ENCODE data around the gene PLEKHG4B. TPM values are rescaled to one million over a fixed set of nuclear protein-coding genes. Genes with fewer than 3 reads are reported as not detected.

Gene PLEKHG4B
- total and polyA plus RNA-seq, 2 of the 8 experiments (the other 6 are each of a cell fraction or from before 2014, with no cell fraction given): 31.1 to 43.6 TPM

DNA sequence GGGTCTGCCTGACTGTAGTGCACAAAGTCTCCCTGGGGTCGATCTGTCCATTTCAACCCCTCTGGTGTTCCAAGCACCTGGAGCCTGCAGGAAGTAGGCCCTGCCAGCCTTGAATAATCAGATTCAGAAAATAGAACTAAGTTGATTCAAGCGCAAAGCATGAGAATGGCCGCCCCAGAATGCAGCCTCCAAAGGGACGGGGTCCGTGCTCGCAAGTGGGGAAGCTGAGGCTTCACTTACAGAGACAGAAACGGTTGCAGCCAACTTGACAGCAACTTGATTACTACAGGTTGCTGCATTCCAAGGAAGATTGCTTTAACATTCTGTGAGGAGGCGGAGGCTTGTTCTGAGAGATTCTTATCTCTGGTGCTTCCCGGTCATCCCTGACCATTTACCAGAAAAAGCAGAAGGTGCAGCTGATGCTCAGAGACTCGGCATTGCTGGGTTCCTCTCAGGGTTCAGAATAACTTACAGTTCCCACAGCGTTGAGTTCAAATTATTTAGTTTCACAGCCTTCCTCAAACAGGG, 84.4 kb downstream of the PLEKHG4B start:
- no peak overlapping the region for H3K4ac ChIP-seq (replicated peaks; ENCODE audit: insufficient read length, low read depth, low read length)

More for the DNA sequence above, 84.4 kb downstream of the PLEKHG4B start:
- POLR2A ChIA-PET (ENCODE audit: partially characterized antibody): interaction anchor here (0.6 to 0.8 kb wide), 2 partner anchors 11 to 23 kb away, joined by 3 read pairs; no protein-coding TSS in a partner anchor
- TF ChIP-seq HDAC6 (IDR thresholded peaks at IDR 0.05; ENCODE audit: low read depth, low read length) (no peak), GABPA (IDR thresholded peaks at IDR 0.05; ENCODE audit: borderline replicate concordance, insufficient read depth, low read length) (no peak)
- no peaks in the 10 kb centered on the region; a peak in 1 of 7 replicates for H3K27me3 ChIP-seq (replicated peaks in 1 of 4; ENCODE audit: control insufficient read depth in 3 of 4, extremely low read depth in 1 of 4, insufficient read depth in 3 of 4, low read length in 3 of 4)
- WGBS, 2 experiments (ENCODE audit: extremely low coverage in 1 of 2, insufficient coverage in 1 of 2, insufficient read length in 1 of 2, insufficient replicate concordance in 2 of 2, low coverage in 1 of 2, low lambda C conversion rate in 2 of 2, missing lambda C conversion rate in 1 of 2): 89% methylated on average over 11 of the region's 11 CpGs; no CpG with 5 or more reads in 1 of the 2 experiments
- no peak overlapping the region for H3K9ac ChIP-seq (replicated peaks in 1 of 4; ENCODE audit: extremely low read depth in 1 of 4, low read depth in 3 of 4, low read length in 3 of 4)
- no peak overlapping the region for H3K14ac ChIP-seq (ENCODE audit: insufficient read length)
- no peak overlapping the region for H2AFZ ChIP-seq (ENCODE audit: low read length)
- H3K4me2 ChIP-seq (ENCODE audit: insufficient read depth in 1 of 2, low read depth in 2 of 2, low read length in 2 of 2): no peak overlapping the region
- no peak overlapping the region for H2BK20ac ChIP-seq (ENCODE audit: low read length)
- H2BK120ac ChIP-seq (replicated peaks; ENCODE audit: low read depth, low read length): no peak overlapping the region
- H3K56ac ChIP-seq (replicated peaks; ENCODE audit: insufficient read length, low read depth, low read length): no peak overlapping the region
- H3K18ac ChIP-seq (ENCODE audit: extremely low read depth, low read length): no peak overlapping the region
- no peaks in the 10 kb centered on the region for H3K79me2 ChIP-seq (ENCODE audit: control insufficient read depth in 1 of 2, insufficient read depth in 2 of 2, low read length in 2 of 2)
- peaks cover under 1 to 28% (median 10%) of the 10 kb centered on the region in 4 experiments; a peak in 7 of 8 replicates for H3K36me3 ChIP-seq (ENCODE audit: control insufficient read depth in 2 of 4, insufficient read depth in 4 of 4, low read length in 3 of 4)
- FAIRE-seq (no peak), DNase-seq (ENCODE audit: low read depth in 1 of 2, low spot score in 2 of 2) (no peak)
- no peak overlapping the region for H2BK15ac ChIP-seq (ENCODE audit: low read length)
- H3K23ac ChIP-seq (ENCODE audit: insufficient read length): no peak overlapping the region
- H2BK12ac ChIP-seq (ENCODE audit: low read depth, low read length): no peak overlapping the region
- H3K27ac ChIP-seq (ENCODE audit: low read depth, low read length): no peak overlapping the region
- no peak overlapping the region for H4K5ac ChIP-seq (ENCODE audit: insufficient read length, low read depth, low read length)
- H3K4me3 ChIP-seq (ENCODE audit: extremely low read depth in 1 of 4, insufficient read depth in 2 of 4, low read depth in 3 of 4, low read length in 4 of 4): no peak overlapping the region
- H4K20me1 ChIP-seq (replicated peaks in 1 of 2; ENCODE audit: control insufficient read depth in 1 of 2, insufficient read depth in 2 of 2, low read length in 2 of 2): peaks cover 0 to 11% of the 10 kb centered on the region in 2 experiments
- H3K9me3 ChIP-seq (ENCODE audit: insufficient read depth in 2 of 2, low read depth in 1 of 2, low read length in 1 of 2): no peaks in the 10 kb centered on the region
- H3K4me1 ChIP-seq (replicated peaks in 1 of 4; ENCODE audit: control insufficient read depth in 3 of 4, insufficient read depth in 4 of 4, low read length in 3 of 4): no peaks in the 10 kb centered on the region
- no peak overlapping the region for H4K91ac ChIP-seq (replicated peaks; ENCODE audit: insufficient read length, low read length)
- no peak overlapping the region for H2BK5ac ChIP-seq (ENCODE audit: low read depth, low read length)
- CTCF ChIA-PET (ENCODE audit: partially characterized antibody): interaction anchor here (2.3 kb wide), 1 partner anchor 12 kb away, joined by 6 read pairs; no protein-coding TSS in a partner anchor
- H3K23me2 ChIP-seq (ENCODE audit: low read depth, low read length): no peaks in the 10 kb centered on the region
- H3K79me1 ChIP-seq (ENCODE audit: low read depth, low read length): no peaks in the 10 kb centered on the region
- H2AK5ac ChIP-seq (ENCODE audit: low read depth, low read length): no peak overlapping the region
- H4K8ac ChIP-seq (ENCODE audit: extremely low read depth, insufficient read depth, low read length): no peak overlapping the region
